ENCODE measurements around the gene ZNF8. TPM values are rescaled to one million over a fixed set of nuclear protein-coding genes. Genes with fewer than 3 reads are reported as not detected.

ZNF8 gene
- 1 to 10 TPM; 3.4 to 3.8 TPM for total RNA-seq

GRCh38 chr19:58278541-58279041 lies at the start of gene ZNF8:
Gene ZNF8 (plus strand): TSS chr19:58278955. CDS start chr19:58279082, 127 bp downstream.
- Histone ChIP-seq H3K36me3 (no peaks in the 10 kb centered on the region), H3K9me3 (no peaks in the 10 kb centered on the region), H3K27ac (peak within 1 kb of the TSS; percentile 69), H3K4me1 (no peaks in the 10 kb centered on the region), H3K4me3 (peak within 1 kb of the TSS; percentile 89), H3K9ac (ENCODE audit: low read depth in 2 of 2, low read length in 2 of 2) (peak within 1 kb of the TSS; percentile 69 to 77), H3K27me3 (no peaks in the 10 kb centered on the region)
- DNase-seq, result peak; percentile 99
- intact Hi-C loops (cut with DNase I), result no loop called here
- no peak for TF ChIP-seq CTCF (IDR thresholded peaks at IDR 0.05)

- Histone ChIP-seq H3K4me3 (peak overlapping the region; percentile 74), H3K27me3 (no peaks in the 10 kb centered on the region), H3K27ac (no peak overlapping the region), H3K36me3 (peaks cover 7% of the 10 kb centered on the region), H3K9me3 (no peaks in the 10 kb centered on the region), H3K4me1 (no peaks in the 10 kb centered on the region), H3K9ac (ENCODE audit: low read depth in 2 of 2, low read length in 2 of 2) (peak overlapping the region in 1 of 2 donors; percentile 53)
- intact Hi-C loops (cut with DNase I), result no loop called here
- no peak for DNase-seq
- no peak for TF ChIP-seq CTCF (IDR thresholded peaks at IDR 0.05)
Measured at GRCh38 chr19:58229255-58229639, 49.5 kb upstream of the ZNF8 start.

- DNase-seq, result no peak
- peaks cover 12% of the 10 kb centered on the region for H3K36me3 ChIP-seq
- intact Hi-C loops (cut with DNase I), result no loop called here
Measured at GRCh38 chr19:58237324-58237723, 41.4 kb upstream of the ZNF8 start.

GRCh38 chr19:58243351-58243750 lies 35.4 kb upstream of the ZNF8 start:
- Histone ChIP-seq H3K9ac (ENCODE audit: low read depth in 2 of 2, low read length in 2 of 2) (no peak overlapping the region), H3K4me1 (no peaks in the 10 kb centered on the region), H3K27me3 (no peaks in the 10 kb centered on the region), H3K9me3 (peaks cover 14% of the 10 kb centered on the region), H3K4me3 (no peak overlapping the region), H3K36me3 (peaks cover 26% of the 10 kb centered on the region), H3K27ac (no peak overlapping the region)
- no peak for TF ChIP-seq CTCF (IDR thresholded peaks at IDR 0.05)
- intact Hi-C loops (cut with DNase I), result no loop called here
- no peak for DNase-seq

More at GRCh38 chr19:58237324-58237723, 41.4 kb upstream of the ZNF8 start:
- Histone ChIP-seq H3K27me3 (no peaks in the 10 kb centered on the region), H3K4me1 (no peaks in the 10 kb centered on the region), H3K27ac (no peak overlapping the region), H3K9ac (ENCODE audit: low read depth in 2 of 2, low read length in 2 of 2) (no peak overlapping the region), H3K9me3 (no peaks in the 10 kb centered on the region), H3K4me3 (no peak overlapping the region)
- TF ChIP-seq CTCF (IDR thresholded peaks at IDR 0.05), result no peak

- no peak overlapping the region for H3K4me3 ChIP-seq
Measured at GRCh38 chr19:58248886-58249285, 29.9 kb upstream of the ZNF8 start.

More at GRCh38 chr19:58248886-58249285, 29.9 kb upstream of the ZNF8 start:
- Histone ChIP-seq H3K27me3 (no peaks in the 10 kb centered on the region), H3K9me3 (peaks cover 19% of the 10 kb centered on the region), H3K36me3 (peaks cover 32% of the 10 kb centered on the region), H3K27ac (no peak overlapping the region), H3K9ac (ENCODE audit: low read depth in 2 of 2, low read length in 2 of 2) (no peak overlapping the region), H3K4me1 (no peaks in the 10 kb centered on the region)
- intact Hi-C loops (cut with DNase I), result no loop called here
- TF ChIP-seq CTCF (IDR thresholded peaks at IDR 0.05), result no peak
- no peak for DNase-seq
